ENCODE data around the gene KRT86. TPM values are rescaled to one million over a fixed set of nuclear protein-coding genes. Genes with fewer than 3 reads are reported as not detected.
"Not testable (repeated sequence)": the region's sequence is repeated elsewhere in the genome, so short reads cannot be mapped to it uniquely, and the experiment has no call there.

KRT86 gene
- total RNA-seq, 2 experiments from 2014 or later = 0.10 to 0.12 TPM

- Mint-ChIP-seq H3K27ac (no peak overlapping the region), H3K27me3 (peaks cover 52% of the 10 kb centered on the region), H3K4me3 (no peak overlapping the region), H3K9me3 (no peaks in the 10 kb centered on the region), H3K4me1 (ENCODE audit: low read depth) (peaks cover 5% of the 10 kb centered on the region), H3K36me3 (no peaks in the 10 kb centered on the region)
- POLR2A ChIA-PET = no interaction called here
- CTCF ChIA-PET = interaction anchor here (0.8 to 7.2 kb wide), 5 partner anchors 16 to 669 kb away, joined by 3 to 46 read pairs (median 3); no protein-coding TSS in a partner anchor
- no peak for DNase-seq
- intact Hi-C loops (cut with micrococcal nuclease) = no loop called here
Observed at GRCh38 chr12:52311285-52311648, 36.8 kb downstream of the KRT86 start.

DNA sequence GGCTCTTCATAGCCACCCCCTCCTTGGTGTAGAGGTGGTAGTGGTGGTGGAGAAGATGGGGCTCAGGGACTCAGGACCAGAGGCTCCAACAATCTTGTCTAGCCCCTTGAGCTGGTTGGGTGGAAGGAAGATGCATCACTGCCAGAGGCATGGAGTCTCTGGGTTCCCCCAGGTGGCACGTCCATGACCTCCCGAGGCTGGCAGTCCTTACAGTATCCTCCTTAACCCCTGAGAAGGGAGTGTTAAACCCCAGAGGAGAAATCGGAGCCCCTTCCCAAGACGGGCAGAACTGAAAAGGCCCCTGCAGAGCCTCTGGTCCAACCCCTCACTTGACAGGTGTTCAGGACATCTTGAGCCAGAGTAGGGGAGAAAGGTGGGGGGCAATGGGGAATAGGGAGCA, 37.6 kb downstream of the KRT86 start:
- H3K9me3 Mint-ChIP-seq = no peaks in the 10 kb centered on the region
- ChIA-PET POLR2A (no interaction called here), CTCF (interaction anchor here (1.0 to 7.2 kb wide), 4 partner anchors 16 to 669 kb away, joined by 3 to 46 read pairs (median 16); no protein-coding TSS in a partner anchor)
- no peaks in the 10 kb centered on the region for H3K36me3 Mint-ChIP-seq
- DNase-seq = no peak
- peaks cover 5% of the 10 kb centered on the region for H3K4me1 Mint-ChIP-seq (ENCODE audit: low read depth)
- intact Hi-C loops (cut with micrococcal nuclease) = no loop called here
- no peak overlapping the region for H3K27ac Mint-ChIP-seq
- H3K4me3 Mint-ChIP-seq = no peak overlapping the region
- H3K27me3 Mint-ChIP-seq = peaks cover 45% of the 10 kb centered on the region

DNA sequence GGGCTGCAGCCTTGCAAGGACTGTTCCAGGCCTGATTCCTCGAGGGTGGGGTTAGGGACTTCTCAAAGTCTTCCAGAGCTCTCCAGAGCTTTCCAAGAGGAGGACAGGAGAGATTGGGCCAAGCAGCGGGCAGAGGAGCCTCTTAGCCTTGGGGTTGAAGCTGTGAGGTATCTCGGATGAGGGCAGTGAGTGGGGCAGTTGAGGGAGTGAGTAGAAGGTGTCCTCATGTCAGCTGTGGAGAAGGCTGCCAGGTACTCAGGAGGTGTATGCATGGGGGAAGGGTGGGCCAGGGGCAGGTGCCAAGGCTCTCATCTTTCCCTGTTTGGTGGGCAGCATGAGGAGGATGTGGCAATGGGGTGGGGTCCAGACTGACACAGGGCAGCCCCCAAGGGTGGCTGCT, 39.0 kb downstream of the KRT86 start:
- CTCF ChIA-PET = interaction anchor here (7.2 kb wide), 1 partner anchor 14 kb away, joined by 46 read pairs; no protein-coding TSS in a partner anchor
- POLR2A ChIA-PET = no interaction called here
- peaks cover 36% of the 10 kb centered on the region for H3K27me3 Mint-ChIP-seq

DNA sequence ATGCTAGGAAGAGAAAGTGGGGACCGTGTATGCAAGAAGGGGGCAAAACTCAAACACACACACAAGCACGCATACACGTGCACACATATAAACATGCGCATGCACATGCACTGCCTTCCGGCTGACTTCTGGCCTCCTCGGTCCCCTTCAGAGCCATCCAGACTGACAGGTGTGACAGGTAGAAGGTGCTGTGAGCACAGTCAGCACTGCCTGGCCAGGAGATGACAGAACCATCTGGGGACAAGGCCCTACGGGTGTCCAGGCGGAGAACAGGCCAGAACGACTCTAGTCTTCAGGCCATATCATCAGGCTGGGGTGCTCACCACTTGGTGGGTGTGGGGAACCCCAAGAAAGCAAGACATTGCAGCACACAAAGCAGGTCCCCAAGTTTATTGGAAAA, 39.5 kb downstream of the KRT86 start:
- no peaks in the 10 kb centered on the region for H3K9me3 Mint-ChIP-seq
- DNase-seq = no peak
- no peak overlapping the region for H3K27ac Mint-ChIP-seq
- POLR2A ChIA-PET = no interaction called here
- peaks cover 1% of the 10 kb centered on the region for H3K4me1 Mint-ChIP-seq (ENCODE audit: low read depth)
- H3K4me3 Mint-ChIP-seq = no peak overlapping the region
- H3K36me3 Mint-ChIP-seq = no peaks in the 10 kb centered on the region
- peaks cover 36% of the 10 kb centered on the region for H3K27me3 Mint-ChIP-seq
- intact Hi-C loops (cut with micrococcal nuclease) = no loop called here
- CTCF ChIA-PET = interaction anchor here (3.1 to 7.2 kb wide), 2 partner anchors 11 to 14 kb away, joined by 14 to 46 read pairs; no protein-coding TSS in a partner anchor

More for the DNA sequence above, 39.0 kb downstream of the KRT86 start:
- no peak overlapping the region for H3K27ac Mint-ChIP-seq
- no peaks in the 10 kb centered on the region for H3K36me3 Mint-ChIP-seq
- no peak for DNase-seq
- H3K9me3 Mint-ChIP-seq = no peaks in the 10 kb centered on the region
- intact Hi-C loops (cut with micrococcal nuclease) = no loop called here
- no peak overlapping the region for H3K4me3 Mint-ChIP-seq
- H3K4me1 Mint-ChIP-seq (ENCODE audit: low read depth) = peaks cover 5% of the 10 kb centered on the region

DNA sequence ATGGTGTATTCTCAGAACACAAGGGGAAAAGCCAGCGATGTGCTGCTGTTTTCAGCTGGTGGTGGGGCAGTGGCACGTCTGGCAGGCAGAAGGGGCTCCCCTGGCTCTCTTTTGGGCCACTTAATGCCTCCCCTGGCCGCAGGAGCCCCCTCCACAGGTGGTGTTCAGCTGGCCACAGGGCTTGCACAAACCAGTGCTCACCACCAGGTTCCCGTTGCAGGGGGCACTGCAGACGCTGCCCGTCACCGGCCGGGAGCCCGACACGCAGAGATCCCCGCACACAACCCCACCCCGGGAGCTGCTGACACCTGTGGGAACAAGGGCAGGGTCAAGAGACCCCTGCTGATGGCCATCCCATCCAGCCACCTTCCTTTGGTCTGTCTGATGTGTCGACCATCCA, 40.1 kb downstream of the KRT86 start:
- intact Hi-C loops (cut with micrococcal nuclease) = no loop called here
- no peaks in the 10 kb centered on the region for H3K36me3 Mint-ChIP-seq
- no peak overlapping the region for H3K4me3 Mint-ChIP-seq
- ChIA-PET CTCF (interaction anchor here (1.8 to 3.1 kb wide), 3 partner anchors 11 to 36 kb away, joined by 3 to 16 read pairs (median 14); no protein-coding TSS in a partner anchor), POLR2A (no interaction called here)
- H3K9me3 Mint-ChIP-seq = no peaks in the 10 kb centered on the region
- H3K4me1 Mint-ChIP-seq (ENCODE audit: low read depth) = no peaks in the 10 kb centered on the region
- no peak overlapping the region for H3K27ac Mint-ChIP-seq
- peaks cover 34% of the 10 kb centered on the region for H3K27me3 Mint-ChIP-seq
- DNase-seq = no peak

- H3K4me1 Mint-ChIP-seq (ENCODE audit: low read depth); H3K27ac Mint-ChIP-seq; H3K4me3 Mint-ChIP-seq; intact Hi-C loops (cut with micrococcal nuclease); H3K9me3 Mint-ChIP-seq; POLR2A ChIA-PET; H3K36me3 Mint-ChIP-seq: not testable (repeated sequence)
- peak; percentile 53 for DNase-seq
- CTCF ChIA-PET = interaction anchor here (0.6 to 3.1 kb wide), 6 partner anchors 10 to 160 kb away, joined by 3 to 16 read pairs (median 3); no protein-coding TSS in a partner anchor
- peaks cover 33% of the 10 kb centered on the region for H3K27me3 Mint-ChIP-seq
Observed at GRCh38 chr12:52315721-52316120, 41.3 kb downstream of the KRT86 start.

DNA sequence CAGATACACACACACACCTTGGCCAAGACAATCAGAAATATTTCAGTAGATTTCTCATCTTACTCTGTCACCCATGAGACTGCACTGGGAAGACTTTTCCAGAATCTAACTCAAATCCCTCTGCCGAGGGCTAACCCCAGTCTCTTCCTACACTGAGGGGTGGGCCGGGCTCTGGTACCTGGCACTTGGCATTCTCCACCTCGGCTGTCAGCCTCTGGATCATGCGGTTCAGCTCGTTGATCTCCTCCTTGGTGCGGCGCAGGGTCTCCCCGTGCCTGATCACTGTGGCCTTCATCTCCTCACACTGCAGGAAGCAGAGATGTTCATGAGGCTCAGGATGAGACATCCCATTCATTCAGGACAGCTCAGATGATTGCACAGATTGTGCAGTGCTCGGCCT, 41.8 kb downstream of the KRT86 start:
- peaks cover 32% of the 10 kb centered on the region for H3K27me3 Mint-ChIP-seq
- CTCF ChIA-PET = interaction anchor here (0.6 to 3.1 kb wide), 6 partner anchors 9 to 161 kb away, joined by 3 to 16 read pairs (median 3); no protein-coding TSS in a partner anchor
- no peak overlapping the region for H3K4me3 Mint-ChIP-seq

GRCh38 chr12:52316701-52317100, 42.3 kb downstream of the KRT86 start:
- Mint-ChIP-seq H3K9me3 (no peaks in the 10 kb centered on the region), H3K4me3 (no peak overlapping the region), H3K36me3 (no peaks in the 10 kb centered on the region), H3K27ac (no peak overlapping the region), H3K27me3 (peaks cover 29% of the 10 kb centered on the region), H3K4me1 (ENCODE audit: low read depth) (no peaks in the 10 kb centered on the region)
- ChIA-PET CTCF (interaction anchor here (0.9 to 3.1 kb wide), 4 partner anchors 9 to 161 kb away, joined by 3 to 16 read pairs (median 8); no protein-coding TSS in a partner anchor), POLR2A (no interaction called here)
- no peak for DNase-seq
- intact Hi-C loops (cut with micrococcal nuclease) = no loop called here

More for the DNA sequence above, 41.8 kb downstream of the KRT86 start:
- intact Hi-C loops (cut with micrococcal nuclease) = no loop called here
- DNase-seq = no peak
- Mint-ChIP-seq H3K27ac (no peak overlapping the region), H3K36me3 (no peaks in the 10 kb centered on the region), H3K9me3 (no peaks in the 10 kb centered on the region), H3K4me1 (ENCODE audit: low read depth) (no peaks in the 10 kb centered on the region)
- POLR2A ChIA-PET = no interaction called here

DNA sequence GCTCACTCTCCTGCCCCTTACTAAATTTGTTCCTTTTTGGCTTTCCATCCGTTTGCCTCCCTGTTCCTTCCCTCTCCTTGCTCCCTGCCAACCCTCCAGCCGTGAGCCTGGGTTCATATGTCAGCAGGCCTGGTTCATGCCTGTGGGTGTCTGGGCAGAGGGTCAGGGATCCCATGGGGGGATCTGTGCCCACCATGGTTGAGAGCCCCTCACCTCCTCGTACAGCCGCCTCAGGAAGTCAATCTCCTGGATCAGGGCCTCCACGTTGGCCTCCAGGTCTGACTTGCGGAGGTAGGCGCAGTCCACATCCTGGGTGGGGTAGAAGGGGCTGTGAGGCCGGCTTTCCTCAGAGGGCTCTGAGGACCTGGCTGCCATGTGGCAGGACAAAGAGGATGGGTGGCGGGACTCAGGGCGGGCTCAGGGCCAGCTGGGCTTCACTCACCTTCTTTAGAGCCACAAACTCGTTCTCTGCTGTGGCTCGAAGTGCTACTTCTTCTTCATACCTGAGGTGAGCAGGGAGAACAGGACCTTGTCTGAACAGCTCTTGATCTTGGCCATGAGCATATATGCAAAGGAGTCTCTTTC, 43.1 kb downstream of the KRT86 start:
- ChIA-PET POLR2A (no interaction called here), CTCF (interaction anchor here (1.8 to 2.8 kb wide), 2 partner anchors 10 kb away, joined by 13 to 16 read pairs; no protein-coding TSS in a partner anchor)
- Mint-ChIP-seq H3K36me3 (no peaks in the 10 kb centered on the region), H3K9me3 (no peaks in the 10 kb centered on the region), H3K4me3 (no peak overlapping the region), H3K4me1 (ENCODE audit: low read depth) (no peaks in the 10 kb centered on the region), H3K27ac (no peak overlapping the region), H3K27me3 (peaks cover 31% of the 10 kb centered on the region)
- DNase-seq = no peak
- intact Hi-C loops (cut with micrococcal nuclease) = no loop called here

GRCh38 chr12:52318241-52318990, 44.0 kb downstream of the KRT86 start:
- Mint-ChIP-seq H3K27me3 (peaks cover 31% of the 10 kb centered on the region), H3K4me3 (no peak overlapping the region), H3K4me1 (ENCODE audit: low read depth) (no peaks in the 10 kb centered on the region), H3K27ac (no peak overlapping the region), H3K36me3 (no peaks in the 10 kb centered on the region), H3K9me3 (no peaks in the 10 kb centered on the region)
- ChIA-PET CTCF (interaction anchor here (1.1 to 1.8 kb wide), 5 partner anchors 9 to 562 kb away, joined by 3 to 13 read pairs (median 4); no protein-coding TSS in a partner anchor), POLR2A (no interaction called here)
- no peak for DNase-seq
- intact Hi-C loops (cut with micrococcal nuclease) = no loop called here

GRCh38 chr12:52319097-52319496, 44.7 kb downstream of the KRT86 start:
- H3K27me3 Mint-ChIP-seq = peaks cover 27% of the 10 kb centered on the region
- H3K27ac Mint-ChIP-seq = no peak overlapping the region
- no peak for DNase-seq
- no peaks in the 10 kb centered on the region for H3K9me3 Mint-ChIP-seq
- POLR2A ChIA-PET = no interaction called here
- CTCF ChIA-PET = interaction anchor here (1.1 to 1.8 kb wide), 5 partner anchors 9 to 561 kb away, joined by 3 to 13 read pairs (median 4); no protein-coding TSS in a partner anchor
- H3K36me3 Mint-ChIP-seq = no peaks in the 10 kb centered on the region
- H3K4me1 Mint-ChIP-seq (ENCODE audit: low read depth) = no peaks in the 10 kb centered on the region
- H3K4me3 Mint-ChIP-seq = no peak overlapping the region
- intact Hi-C loops (cut with micrococcal nuclease) = no loop called here

DNA sequence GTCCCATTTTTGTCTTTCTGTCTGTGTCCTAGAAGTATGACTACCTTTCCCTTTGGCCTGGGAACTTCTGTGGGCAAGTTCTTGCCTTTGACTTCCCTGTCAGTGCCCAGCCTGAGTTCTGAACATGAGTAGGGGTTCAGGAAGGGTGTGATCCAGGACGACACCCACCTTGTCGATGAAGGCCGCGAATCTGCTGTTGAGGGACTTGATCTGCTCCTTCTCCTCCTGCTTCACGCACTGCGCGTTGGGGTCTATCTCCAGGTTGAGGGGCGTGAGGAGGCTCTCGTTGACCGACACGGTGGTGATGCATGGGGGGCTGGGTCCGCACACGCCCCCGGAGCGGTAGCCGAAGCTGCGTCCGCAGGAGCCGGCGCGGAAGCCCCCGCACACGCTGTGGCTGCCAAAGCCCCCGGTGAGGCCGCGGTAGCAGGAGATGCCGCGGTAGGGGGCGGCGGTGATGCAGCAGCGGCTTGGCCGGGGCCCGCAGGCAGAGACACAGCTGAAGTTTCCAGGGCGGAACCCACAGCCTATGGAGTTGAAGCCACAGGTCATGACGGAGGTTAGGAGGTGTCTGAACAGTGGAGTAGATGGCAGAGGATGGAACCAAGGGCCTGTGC, 46.4 kb downstream of the KRT86 start, which contains the start of gene KRT83:
KRT83 (minus strand) TSS at position 615 of the 617 bp plus-strand sequence; CDS start at position 552, 63 bp downstream.
- no peaks in the 10 kb centered on the region for H3K36me3 Mint-ChIP-seq
- H3K4me1 Mint-ChIP-seq (ENCODE audit: low read depth) = no peaks in the 10 kb centered on the region
- H3K4me3 Mint-ChIP-seq = no peak within 1 kb of the TSS
- H3K27me3 Mint-ChIP-seq = peaks cover 28% of the 10 kb centered on the region
- ChIA-PET POLR2A (no interaction called here), CTCF (no interaction called here)
- peak; percentile 1 for DNase-seq
- intact Hi-C loops (cut with micrococcal nuclease) = no loop called here
- H3K27ac Mint-ChIP-seq = no peak within 1 kb of the TSS
- no peaks in the 10 kb centered on the region for H3K9me3 Mint-ChIP-seq

All from activated CD4-positive, alpha-beta memory T cell treated with anti-CD3 and anti-CD28 coated beads for 36 hours (primary cell).